ENCODE data around the gene BABAM2.
"Not testable (repeated sequence)": the region's sequence is repeated elsewhere in the genome, so short reads cannot be mapped to it uniquely, and the experiment has no call there.

GRCh38 chr2:27968045-27968444, 77.5 kb downstream of the BABAM2 start:
- not testable (repeated sequence) for TF ChIP-seq CTCF (IDR thresholded peaks at IDR 0.05); POLR2AphosphoS5 (IDR thresholded peaks at IDR 0.05; ENCODE audit: insufficient read depth in 1 of 2, low read depth in 1 of 2); POLR2A (IDR thresholded peaks at IDR 0.05)

Data from vagina (tissue), 2 donors.